ENCODE measurements around the gene SLC29A1.

The SLC29A1 gene

DNA sequence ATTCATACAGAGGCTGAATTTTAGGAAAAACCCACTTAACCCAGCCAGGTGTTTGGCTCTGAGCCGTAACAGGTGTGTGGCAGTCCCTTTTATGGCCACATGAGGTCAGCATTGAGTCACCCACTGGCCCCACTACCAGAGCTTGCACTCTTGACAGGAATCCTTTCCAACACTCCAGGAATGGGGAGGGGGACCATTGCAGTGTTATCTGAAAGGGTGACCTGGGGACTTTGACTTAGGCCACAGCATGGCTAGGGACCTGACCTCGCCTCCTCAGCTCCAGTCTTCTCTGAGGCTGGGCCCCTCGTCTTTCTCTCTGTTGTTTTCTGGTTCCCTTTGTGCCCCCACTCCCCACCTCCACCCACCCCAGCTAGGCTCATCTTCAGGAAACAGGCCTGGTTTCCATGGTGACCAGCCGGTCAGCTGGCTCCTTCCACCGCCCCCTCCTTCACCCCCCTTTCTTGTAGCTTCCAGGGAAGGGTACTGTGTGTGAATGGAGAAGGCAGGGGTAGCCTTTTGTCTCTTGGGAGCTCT, 44.8 kb downstream of the SLC29A1 start:
- no peak for DNase-seq (ENCODE audit: low read depth)

GRCh38 chr6:44269178-44269920, 46.0 kb downstream of the SLC29A1 start:
- DNase-seq (ENCODE audit: low read depth) = no peak

DNA sequence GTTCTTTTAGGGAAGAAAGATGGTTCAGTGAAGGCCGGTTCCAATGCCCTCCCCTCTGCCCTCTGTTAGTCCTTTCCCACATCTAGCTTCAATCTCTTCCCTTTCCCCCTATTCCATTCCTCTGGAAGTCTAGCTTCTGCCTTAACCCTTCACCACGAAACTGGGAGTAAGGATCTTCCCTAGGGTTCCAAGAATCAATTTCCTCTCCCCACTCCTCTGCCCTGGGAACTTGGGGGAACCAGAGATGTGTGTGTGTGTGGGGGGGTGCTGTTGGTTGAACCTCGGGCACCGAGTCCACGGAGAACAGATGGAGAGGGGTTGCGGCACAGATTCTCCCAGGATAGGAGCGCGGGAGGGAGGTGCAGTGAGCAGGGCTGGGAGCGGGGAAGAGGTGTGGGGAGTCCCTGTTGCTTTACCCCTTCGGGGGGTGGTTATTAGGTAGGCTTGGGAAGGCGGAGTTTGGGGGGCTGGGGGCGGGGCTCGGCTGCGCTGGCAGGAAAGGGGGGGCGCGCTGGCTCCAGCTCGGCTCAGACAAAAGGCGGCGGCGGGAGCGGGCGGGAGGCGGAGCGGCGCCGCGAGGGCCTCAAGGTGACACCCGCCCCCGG, 46.6 kb downstream of the SLC29A1 start, which contains the start of gene TMEM151B:
TMEM151B (plus strand) TSS at position 530 of the 605 bp plus-strand sequence. CDS start 293 bp downstream, outside the sequence.
- DNase-seq (ENCODE audit: low read depth) = no peak

DNA sequence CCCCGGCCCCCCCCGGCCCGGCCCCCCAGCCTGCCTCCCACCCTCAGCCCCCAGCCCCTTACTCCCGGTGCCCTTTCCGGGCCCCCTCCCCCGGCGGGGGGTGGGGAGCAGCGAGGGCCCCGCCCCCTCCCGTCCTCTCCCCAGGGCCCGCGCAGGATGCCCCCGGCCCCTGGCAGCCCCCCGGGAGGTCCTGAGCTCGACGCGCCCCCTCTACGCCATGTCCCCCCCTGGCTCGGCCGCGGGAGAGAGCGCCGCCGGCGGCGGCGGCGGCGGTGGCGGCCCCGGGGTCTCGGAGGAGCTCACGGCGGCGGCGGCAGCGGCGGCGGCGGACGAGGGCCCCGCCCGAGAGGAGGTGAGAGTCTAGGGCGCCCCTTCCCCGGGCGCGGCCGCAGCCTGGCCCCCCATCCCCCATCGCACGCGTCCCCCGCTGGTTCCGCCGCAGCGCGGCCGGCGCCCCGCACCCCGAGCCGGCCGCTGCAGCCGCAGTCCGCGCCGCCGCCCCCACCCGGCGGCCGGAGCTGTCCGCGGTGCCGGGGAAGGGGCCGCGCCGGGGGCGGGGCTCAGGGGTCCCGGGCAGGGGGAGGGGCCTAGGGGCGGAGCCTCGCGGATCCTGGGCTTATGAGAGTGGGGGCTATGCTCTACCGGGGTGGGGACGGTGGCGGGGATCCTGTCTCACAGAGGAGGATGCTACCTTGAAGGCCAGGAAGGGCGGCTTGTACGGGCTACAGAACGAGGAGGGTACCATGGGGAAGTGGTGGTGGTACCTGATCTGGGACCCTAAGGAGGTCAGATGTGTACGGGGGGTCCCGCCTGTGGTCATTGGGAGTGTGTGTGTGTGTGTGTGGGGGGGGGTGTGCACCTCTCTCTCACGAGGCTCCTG, 47.4 kb downstream of the SLC29A1 start:
- DNase-seq (ENCODE audit: low read depth) = no peak

GRCh38 chr6:44271406-44271723, 48.0 kb downstream of the SLC29A1 start:
- DNase-seq (ENCODE audit: low read depth) = no peak

DNA sequence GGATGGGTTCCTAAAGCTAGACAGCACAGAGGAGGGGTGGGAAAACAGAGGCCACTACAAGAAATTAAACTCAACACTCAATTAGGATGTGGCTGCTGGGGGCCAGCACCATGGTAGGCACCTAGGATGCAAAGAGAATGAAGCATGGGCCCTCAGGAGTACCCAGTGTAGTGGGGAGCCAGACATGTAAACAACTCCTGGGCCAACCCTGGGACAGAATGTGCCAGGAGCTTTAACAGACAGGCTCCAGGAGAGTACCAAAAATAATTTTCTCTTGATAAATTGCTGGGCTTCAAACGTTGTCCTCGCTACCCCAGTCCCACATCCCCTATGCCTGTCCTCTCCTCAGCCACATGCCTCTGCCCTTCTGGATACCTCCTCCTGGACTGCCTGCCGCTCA, 48.5 kb downstream of the SLC29A1 start:
- no peak for DNase-seq (ENCODE audit: low read depth)

DNA sequence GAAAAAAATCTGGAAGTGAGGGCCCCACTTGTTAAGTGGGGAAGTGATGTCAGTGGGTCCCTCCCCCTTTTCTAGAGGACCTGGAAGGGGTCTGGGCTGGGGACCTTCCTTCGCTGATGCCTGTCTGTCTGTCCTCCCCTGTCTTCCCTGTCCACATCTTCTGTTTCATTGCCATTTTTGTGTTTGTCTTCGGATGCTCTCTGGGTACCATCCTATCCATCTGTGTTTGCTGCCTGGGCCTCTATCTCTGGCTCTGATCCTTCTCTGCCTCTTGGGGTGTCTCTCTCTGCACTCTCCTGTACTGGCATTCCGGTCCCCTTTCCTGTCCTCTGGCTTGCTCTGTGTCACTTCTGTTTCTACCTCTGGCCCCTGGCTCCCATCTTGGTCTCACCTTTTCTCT, 49.1 kb downstream of the SLC29A1 start:
- no peak for DNase-seq (ENCODE audit: low read depth)

DNA sequence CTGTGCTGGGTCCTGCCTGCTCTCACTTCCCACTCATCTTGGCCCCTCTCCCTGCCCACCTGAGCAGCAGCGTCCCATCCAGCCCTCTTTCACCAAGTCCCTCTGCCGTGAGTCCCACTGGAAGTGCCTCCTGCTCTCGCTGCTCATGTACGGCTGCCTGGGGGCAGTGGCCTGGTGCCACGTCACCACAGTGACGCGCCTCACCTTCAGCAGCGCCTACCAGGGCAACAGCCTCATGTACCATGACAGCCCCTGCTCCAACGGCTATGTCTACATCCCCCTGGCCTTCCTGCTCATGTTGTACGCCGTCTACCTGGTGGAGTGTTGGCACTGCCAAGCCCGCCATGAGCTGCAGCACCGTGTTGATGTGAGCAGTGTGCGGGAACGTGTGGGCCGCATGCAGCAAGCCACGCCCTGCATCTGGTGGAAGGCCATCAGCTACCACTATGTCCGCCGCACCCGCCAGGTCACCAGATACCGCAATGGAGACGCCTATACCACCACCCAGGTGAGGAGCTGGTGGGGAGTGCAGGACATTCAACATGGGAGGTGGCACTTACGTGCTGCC, 49.7 kb downstream of the SLC29A1 start:
- no peak for DNase-seq (ENCODE audit: low read depth)

GRCh38 chr6:44273617-44274016, 50.2 kb downstream of the SLC29A1 start:
- DNase-seq (ENCODE audit: low read depth) = no peak

- DNase-seq (ENCODE audit: low read depth) = no peak
These were observed 51.9 kb downstream of the SLC29A1 start for GRCh38 chr6:44275271-44275748.

DNA sequence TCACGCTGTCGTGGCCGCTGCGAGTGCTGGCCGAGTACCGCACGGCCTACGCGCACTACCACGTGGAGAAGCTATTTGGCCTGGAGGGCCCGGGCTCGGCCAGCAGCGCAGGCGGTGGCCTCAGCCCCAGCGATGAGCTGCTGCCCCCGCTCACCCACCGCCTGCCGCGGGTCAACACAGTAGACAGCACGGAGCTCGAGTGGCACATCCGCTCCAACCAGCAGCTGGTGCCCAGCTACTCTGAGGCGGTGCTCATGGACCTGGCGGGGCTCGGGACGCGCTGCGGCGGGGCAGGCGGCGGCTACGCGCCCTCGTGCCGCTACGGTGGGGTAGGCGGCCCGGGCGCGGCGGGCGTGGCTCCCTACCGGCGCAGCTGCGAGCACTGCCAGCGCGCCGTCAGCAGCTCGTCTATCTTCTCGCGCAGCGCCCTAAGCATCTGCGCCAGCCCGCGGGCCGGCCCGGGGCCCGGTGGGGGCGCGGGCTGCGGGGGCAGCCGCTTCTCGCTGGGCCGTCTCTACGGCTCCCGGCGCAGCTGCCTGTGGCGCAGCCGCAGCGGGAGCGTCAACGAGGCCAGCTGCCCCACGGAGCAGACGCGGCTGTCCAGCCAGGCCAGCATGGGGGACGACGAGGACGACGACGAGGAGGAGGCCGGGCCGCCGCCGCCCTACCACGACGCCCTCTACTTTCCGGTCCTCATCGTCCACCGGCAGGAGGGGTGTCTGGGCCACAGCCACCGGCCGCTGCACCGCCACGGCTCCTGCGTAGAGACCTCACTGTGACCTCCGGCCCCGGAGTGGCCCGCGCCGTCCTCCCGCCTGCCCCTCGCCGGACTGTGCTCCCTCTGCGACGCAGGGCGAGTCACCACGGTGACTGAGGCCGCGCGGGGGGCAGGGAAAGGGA, 52.6 kb downstream of the SLC29A1 start:
- DNase-seq (ENCODE audit: low read depth) = no peak

DNA sequence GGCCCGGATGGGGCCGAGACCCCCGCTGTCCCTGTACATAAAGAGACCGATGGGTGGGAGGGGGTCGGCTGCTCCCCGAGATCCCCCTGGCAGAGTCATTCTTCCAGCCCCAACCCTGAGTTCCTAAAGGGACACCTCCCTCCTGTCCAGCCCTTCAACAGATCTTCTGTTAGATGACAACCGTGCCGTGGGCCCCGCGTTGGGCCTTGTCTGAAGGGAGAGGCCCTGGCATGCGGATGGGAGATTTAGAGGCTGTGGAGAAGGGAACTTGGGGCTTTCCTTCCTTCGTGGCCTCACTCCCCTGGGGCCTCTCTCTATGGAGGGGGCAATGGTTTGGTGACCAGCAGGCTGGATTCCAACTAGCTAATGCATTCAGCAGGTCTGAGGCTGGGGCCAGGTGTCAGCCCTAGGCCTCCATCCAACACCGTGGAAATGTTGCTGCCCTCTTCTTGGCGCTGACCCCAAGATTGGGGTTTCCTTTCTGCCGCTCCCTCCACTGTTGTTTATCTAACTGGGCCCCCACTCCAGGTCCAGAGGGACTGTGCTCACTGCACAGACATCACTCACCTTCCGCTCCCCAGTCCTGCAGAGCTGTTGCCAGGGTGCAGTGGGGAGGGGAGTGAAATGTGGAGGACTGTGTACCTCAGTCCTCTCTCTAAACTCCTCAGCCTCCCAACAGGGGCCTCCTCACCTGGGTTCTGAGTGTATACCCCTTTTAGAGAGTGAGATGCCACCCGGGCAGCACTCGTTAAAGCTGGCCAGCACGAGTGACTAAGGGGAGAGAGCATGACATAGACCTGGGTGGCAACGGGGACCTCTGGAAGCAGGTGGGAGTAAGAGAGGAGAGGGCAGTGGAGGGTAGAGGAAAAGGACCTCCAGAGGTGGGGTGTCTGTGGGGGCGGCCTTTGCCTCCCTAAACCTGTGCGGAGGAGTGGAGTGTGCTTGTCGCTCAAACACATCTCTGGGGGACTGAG, 53.6 kb downstream of the SLC29A1 start:
- no peak for DNase-seq (ENCODE audit: low read depth)

DNA sequence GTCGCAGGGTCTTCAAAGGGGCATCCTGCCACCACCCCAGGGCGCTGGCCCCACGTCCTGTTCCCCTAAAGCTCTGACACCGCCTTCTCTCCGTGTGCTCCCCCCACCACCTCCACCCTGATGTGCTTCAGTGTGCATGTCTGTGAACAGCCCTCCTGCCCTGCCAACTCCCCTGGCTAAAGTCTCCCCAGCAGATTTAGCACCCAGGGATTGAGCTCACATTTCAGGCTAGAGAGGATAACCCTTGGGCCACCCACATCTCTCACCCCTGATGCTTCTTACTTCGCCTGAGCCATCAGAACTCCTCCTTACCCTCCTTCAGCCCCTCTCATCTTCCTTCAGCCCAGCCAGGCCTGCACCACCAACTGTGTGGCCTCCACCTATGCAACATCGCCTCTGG, 54.4 kb downstream of the SLC29A1 start:
- no peak for DNase-seq (ENCODE audit: low read depth)

DNA sequence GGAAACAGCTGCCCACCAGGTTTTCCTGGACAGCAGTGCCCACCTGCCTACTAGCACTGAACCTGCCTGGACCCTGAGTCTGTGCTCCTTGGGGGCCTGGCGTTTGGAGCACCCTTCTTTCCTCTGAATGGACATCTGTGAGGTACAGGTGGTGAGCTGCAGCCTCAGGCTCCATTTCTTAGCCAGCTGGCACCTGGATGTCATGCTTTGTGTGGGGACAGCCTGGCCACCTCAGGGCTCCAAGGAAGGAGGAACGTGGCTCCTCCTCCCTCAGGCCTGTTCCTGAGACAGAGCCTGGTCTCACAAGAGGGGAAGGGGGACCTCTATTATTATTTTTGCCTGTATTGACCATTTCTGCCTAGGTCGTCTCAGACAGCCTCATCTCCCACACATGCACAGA, 54.9 kb downstream of the SLC29A1 start:
- no peak for DNase-seq (ENCODE audit: low read depth)

GRCh38 chr6:44278774-44279697, 55.6 kb downstream of the SLC29A1 start:
- DNase-seq (ENCODE audit: low read depth) = no peak
